GM15510 (cell line): Measurements from ENCODE around the gene NUTM2F.
"Not testable (repeated sequence)": the region's sequence is repeated elsewhere in the genome, so short reads cannot be mapped to it uniquely, and the experiment has no call there.

ENCODE experiments used
- POLR2A ChIP-seq: IDR thresholded peaks from 3 replicates; pipeline ENCODE4 v1.6.1; 2011; ENCODE audit warnings: borderline replicate concordance; ENCODE audit not compliant: insufficient read length; ENCODE audit errors: extremely low read depth

Gene NUTM2F

GRCh38 chr9:94328544-94328943, at the start of gene NUTM2F:
Gene NUTM2F (minus strand): TSS chr9:94328644. CDS start chr9:94328623, 21 bp downstream.
- TF ChIP-seq POLR2A = not testable (repeated sequence)

DNA sequence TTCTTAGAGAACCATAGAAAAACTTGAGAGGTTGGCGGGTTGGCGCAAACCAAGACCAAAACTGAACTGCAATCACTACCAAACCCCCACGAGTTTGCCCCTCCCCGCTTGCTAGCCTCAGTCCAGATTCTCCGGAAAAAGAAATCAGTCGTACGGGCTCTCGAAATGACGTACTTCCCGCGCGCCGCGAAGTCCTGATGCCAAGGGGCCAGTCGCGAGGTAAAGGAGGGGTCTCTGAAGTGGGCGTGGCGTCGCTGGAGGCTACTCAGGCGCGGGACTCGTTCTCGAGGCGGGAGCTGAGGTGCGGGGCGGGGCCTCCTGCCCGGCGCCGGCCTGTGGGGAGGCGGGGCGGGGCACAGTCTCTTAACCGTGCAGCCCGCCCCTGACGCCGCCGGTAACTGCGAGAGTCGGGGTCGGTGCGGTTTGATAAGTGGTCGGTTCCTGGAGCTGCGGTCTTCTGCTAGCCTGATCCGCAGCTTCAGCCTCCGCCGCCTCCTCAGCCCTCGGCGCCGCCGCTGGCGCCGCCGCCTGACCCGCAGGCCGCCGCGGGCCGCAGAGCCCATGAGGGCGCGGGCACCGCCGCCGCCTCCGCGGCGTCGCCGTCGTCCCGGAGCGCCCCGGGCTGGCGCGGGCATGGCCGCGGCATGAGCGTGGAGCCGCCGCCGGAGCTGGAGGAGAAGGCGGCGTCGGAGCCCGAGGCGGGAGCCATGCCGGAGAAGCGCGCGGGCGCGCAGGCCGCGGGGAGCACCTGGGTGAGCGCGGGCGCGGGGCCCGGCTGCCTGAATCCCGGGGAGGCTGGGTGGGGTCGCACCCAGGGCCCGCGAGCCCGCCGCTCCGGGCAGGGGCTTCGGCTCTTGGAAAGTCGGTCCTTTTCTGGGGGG, 46.0 kb upstream of the NUTM2F start:
- TF ChIP-seq POLR2A = peak; percentile 58

DNA sequence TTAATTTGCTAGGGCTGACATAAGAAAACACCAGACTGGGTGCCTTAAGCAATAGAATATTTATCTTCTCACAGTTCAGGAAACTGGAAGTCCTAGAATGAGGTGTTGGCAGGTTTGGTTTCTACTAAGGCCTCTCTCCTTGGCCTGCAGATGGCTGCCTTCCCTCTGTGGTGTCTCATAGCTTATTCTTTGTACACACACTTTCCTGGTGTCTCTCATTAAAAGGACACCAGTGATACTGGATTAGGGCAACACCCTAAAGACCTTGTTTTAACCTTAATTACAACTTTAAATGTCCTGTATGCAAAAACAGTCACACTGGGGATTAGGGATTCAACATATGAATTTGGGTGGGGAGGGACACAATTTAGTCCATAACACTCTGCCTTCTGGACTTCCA, 25.1 kb downstream of the NUTM2F start:
- TF ChIP-seq POLR2A = no peak

DNA sequence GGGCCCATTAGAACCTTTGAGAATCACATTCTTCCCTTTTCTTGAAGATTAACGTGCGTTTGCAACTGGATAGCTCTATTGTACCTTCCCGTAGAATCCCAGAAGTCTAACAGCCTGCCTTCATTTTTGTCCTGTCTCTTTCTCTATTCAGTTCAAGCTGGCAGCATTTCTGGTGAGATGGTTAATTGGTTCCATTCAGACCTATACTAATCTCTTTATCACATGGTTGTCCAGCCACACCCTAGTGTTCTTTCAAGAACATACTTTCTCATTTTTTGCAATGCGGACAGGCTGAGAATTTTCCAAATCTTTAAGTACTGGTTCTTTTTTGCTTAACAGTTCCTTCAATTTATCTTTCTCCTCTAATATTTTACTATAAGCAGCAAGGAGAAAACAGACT, 26.0 kb downstream of the NUTM2F start:
- no peak for TF ChIP-seq POLR2A

- TF ChIP-seq POLR2A = no peak
These were observed 26.9 kb downstream of the NUTM2F start for GRCh38 chr9:94301583-94301982.

GRCh38 chr9:94300470-94301301, 27.8 kb downstream of the NUTM2F start:
- TF ChIP-seq POLR2A = no peak

DNA sequence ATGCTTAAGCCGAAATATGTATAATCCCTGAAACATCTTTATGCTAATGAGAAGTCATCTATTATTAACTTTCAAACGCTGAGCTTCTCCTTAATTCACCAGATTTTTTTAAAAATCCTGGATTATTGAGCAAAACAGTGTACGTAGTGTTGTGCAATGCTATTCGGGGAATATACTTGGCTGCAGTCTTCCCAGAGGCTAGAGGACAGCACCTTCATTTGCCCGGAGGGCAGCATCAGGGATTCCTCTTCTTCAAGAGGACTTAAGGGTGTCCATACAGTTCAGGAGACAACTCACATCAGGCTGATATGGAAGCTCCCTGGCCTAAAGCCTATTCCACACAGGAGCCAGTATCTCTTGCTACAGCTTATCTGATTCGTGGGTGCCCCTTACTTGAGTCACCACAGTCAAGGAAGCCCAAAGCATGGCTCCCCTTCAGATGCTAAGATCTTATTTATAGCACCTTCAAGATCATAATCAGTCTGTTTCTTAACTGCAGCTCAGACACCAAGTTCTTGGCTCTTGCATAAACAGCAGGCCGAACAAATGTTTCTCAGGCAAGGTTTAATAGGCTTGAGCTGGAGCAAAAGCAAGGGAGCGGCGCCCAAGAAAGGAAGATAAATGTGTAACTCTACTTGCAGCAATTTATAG, 29.4 kb downstream of the NUTM2F start:
- no peak for TF ChIP-seq POLR2A

- no peak for TF ChIP-seq POLR2A
These were observed 38.8 kb downstream of the NUTM2F start for GRCh38 chr9:94289691-94290090.

DNA sequence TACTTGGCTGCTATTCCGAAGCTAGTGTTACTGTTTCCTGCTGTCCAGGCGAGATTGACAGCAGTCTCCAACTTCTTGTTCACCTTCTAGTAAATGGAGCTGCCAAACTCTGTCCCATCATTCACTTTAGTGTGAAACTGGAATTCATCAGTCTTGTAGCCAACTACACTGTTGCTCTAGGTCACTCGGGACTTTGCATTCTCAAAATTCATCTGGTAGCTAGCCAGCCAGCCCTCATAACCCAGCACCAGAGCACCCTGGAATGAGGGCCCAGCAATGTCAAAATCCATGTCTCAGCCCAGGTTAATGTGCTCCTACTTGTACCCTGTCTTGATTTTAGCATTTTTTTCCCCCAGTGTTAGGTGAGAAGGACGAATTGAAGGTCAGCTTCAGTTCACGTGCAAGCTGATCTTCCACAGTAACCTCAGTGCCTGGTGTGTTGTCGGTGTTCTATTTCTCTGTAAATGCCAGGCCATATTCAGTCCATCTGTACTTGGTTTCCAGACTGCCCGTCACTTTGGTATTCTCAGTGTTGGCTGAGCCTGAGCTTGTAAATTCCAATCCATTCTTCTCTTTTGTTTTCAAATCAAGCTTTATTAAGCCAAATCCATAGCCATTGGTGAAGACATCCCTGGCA, 40.4 kb downstream of the NUTM2F start:
- TF ChIP-seq POLR2A = no peak

GRCh38 chr9:94286116-94286515, 42.3 kb downstream of the NUTM2F start:
- TF ChIP-seq POLR2A = no peak

GRCh38 chr9:94281101-94281500, 47.3 kb downstream of the NUTM2F start:
- TF ChIP-seq POLR2A = no peak

DNA sequence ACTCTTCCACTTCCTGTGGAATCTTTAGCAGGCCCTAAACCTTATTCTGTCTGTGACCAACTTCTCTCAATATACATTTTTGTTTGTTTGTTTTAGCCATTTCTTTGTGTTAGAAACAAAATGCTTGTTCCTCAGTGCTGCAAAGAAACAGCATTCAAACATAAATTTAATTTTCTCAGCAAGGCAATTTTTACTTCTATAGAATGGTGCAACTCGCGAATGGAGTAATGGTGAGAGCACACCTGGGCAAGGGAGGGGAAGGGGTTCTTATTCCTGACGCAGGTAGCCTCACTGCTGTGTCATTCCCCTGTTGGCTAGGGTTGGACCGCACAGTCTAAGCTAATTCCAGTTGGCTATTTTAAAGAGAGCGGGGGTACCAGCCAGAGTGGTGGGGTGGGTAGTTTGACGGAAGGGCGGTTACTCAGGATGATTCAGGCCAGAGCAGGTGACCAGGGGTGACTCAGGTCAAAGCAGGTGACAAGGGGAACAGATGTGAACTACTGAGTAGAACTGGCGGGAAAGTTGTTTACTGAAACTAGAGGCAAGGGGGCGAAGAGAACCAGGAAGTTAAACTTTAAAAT, 47.9 kb downstream of the NUTM2F start:
- no peak for TF ChIP-seq POLR2A

DNA sequence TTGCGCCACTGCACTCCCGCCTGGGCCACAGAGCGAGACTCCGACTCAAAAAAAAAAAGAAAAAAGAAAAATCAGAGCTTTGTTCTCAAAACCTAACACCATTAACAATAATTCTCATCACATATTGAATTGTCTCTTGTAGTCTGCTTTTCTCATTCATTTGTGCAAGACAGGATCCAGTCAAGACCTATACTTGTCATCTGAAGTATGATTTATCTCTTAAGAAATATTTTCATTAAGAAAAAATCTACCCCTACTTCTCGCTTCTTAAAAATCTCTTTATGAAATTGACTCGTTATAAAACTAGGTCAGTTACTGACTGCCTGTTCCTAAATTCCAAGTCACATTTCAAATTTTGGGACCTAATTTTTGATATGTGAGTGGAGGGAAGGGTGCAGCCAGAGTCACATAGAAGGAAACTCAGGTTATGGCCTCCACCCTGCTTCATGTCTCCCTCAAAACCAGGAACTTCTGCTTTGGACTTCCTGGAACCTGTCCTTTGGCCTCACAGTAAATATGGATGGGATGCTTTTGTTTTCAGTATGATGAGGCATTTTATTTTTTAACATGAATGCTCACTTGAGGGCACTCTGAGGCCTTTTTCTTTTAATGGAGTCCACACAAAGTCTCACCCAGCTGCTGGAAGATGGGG, 50.4 kb downstream of the NUTM2F start:
- no peak for TF ChIP-seq POLR2A

GRCh38 chr9:94270009-94270408, 58.4 kb downstream of the NUTM2F start:
- TF ChIP-seq POLR2A = no peak
